ENCODE measurements around the gene TMEM201. TPM values are rescaled to one million over a fixed set of nuclear protein-coding genes. Genes with fewer than 3 reads are reported as not detected.

Gene TMEM201
- total RNA-seq, 1 experiment from 2014 or later: 30.4 TPM

DNA sequence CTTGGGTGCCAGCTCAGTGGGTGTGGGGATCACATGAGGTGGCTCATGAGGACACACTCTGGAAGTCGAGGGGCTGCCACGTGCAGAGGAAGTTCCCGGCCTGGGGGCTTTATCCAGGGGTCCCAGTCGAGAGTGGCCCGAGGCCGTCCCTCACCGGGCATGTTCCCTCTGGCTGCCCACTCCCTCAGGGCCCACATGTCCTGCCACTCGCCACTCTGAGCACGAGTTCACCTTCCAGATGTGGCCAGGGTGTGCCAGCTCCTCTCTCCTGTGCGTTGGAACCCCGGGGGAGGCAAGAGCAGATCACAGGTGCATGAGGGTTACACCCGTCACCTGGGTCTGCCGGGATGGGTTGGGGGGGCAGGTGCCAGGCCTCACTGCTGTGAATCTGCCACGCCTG lies 14.6 kb downstream of the TMEM201 start:
- TF ChIP-seq CBFB (CRISPR knock-in tag; IDR thresholded peaks at IDR 0.05; ENCODE audit: low read depth): no peak
- ATAC-seq (no peak), DNase-seq (ENCODE audit: low spot score) (no peak)
- peaks cover 11% of the 10 kb centered on the region for H3K36me3 Mint-ChIP-seq
- ChIA-PET CTCF (interaction anchor here (2.0 kb wide), 1 partner anchor 12 kb away, joined by 5 read pairs; no protein-coding TSS in a partner anchor), POLR2A (no interaction called here)
- H3K27me3 Mint-ChIP-seq (ENCODE audit: low read depth): no peaks in the 10 kb centered on the region
- H3K9me3 Mint-ChIP-seq: no peaks in the 10 kb centered on the region
- no peaks in the 10 kb centered on the region for H3K4me1 Mint-ChIP-seq
- H3K4me3 Mint-ChIP-seq: no peak overlapping the region
- H3K27ac Mint-ChIP-seq: no peak overlapping the region

DNA sequence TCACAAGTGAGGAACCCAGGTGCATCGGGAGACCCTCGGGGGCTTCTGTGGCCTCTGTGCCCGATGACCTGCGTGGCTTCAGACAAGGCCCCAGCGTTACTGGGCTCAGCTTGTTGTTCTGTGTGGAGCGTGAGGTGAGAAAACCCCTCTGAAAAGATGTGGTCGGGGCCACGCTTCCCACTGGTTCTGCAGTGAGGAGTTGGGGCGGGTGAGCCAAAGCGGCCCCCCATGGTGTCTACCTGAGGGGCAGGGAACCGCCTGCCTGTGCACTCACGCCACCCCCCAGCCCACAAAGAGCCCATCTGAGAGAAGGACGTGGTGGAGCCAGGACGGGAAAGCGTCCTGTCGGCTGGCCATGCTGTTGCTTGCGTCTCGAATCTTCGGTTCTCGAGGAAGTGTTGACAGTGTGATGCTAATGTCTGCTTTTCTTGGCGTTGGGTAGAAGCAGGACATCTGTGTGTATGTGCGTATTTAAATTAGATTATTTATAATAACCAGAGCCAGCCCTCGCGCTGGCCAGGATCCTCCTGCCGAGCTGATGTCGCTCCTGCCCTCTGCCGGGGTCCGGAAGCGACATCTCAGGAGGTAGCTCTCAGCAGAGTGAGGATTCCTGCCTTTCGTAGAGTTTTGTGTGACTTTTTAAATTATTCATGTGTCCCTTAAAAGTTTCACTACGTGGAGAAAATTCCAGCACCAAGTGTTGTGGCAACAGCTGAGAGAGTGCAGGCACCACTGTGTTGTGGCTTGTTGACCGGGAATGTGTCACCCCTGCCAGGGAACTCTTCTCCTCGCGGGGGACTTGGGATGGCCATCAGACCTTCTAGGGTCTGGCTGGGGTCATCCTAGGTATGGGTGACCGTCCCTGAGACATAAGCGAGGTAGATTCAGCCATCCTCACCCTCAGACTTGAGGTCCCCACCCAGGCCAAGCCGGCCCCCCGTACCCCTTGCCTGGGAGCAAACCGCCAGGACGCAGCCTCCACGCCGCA lies 15.3 kb downstream of the TMEM201 start:
- Mint-ChIP-seq H3K36me3 (peaks cover 13% of the 10 kb centered on the region), H3K27me3 (ENCODE audit: low read depth) (no peaks in the 10 kb centered on the region), H3K27ac (peak overlapping the region; percentile 68), H3K4me1 (no peaks in the 10 kb centered on the region), H3K4me3 (no peak overlapping the region), H3K9me3 (no peaks in the 10 kb centered on the region)
- POLR2A ChIA-PET: interaction anchor here (0.6 kb wide), 1 partner anchor 29 kb away, joined by 3 read pairs; no protein-coding TSS in a partner anchor
- ATAC-seq (no peak), DNase-seq (ENCODE audit: low spot score) (no peak)
- CTCF ChIA-PET: interaction anchor here (2.0 kb wide), 1 partner anchor 12 kb away, joined by 5 read pairs; no protein-coding TSS in a partner anchor
- no peak for TF ChIP-seq ZNF416 (CRISPR knock-in tag; IDR thresholded peaks at IDR 0.05)
- no peak for TF ChIP-seq ZNF396 (CRISPR knock-in tag; IDR thresholded peaks at IDR 0.05; ENCODE audit: borderline replicate concordance)
- TF ChIP-seq TEAD4 (CRISPR knock-in tag; IDR thresholded peaks at IDR 0.05): no peak
- TF ChIP-seq, protein P1, sequence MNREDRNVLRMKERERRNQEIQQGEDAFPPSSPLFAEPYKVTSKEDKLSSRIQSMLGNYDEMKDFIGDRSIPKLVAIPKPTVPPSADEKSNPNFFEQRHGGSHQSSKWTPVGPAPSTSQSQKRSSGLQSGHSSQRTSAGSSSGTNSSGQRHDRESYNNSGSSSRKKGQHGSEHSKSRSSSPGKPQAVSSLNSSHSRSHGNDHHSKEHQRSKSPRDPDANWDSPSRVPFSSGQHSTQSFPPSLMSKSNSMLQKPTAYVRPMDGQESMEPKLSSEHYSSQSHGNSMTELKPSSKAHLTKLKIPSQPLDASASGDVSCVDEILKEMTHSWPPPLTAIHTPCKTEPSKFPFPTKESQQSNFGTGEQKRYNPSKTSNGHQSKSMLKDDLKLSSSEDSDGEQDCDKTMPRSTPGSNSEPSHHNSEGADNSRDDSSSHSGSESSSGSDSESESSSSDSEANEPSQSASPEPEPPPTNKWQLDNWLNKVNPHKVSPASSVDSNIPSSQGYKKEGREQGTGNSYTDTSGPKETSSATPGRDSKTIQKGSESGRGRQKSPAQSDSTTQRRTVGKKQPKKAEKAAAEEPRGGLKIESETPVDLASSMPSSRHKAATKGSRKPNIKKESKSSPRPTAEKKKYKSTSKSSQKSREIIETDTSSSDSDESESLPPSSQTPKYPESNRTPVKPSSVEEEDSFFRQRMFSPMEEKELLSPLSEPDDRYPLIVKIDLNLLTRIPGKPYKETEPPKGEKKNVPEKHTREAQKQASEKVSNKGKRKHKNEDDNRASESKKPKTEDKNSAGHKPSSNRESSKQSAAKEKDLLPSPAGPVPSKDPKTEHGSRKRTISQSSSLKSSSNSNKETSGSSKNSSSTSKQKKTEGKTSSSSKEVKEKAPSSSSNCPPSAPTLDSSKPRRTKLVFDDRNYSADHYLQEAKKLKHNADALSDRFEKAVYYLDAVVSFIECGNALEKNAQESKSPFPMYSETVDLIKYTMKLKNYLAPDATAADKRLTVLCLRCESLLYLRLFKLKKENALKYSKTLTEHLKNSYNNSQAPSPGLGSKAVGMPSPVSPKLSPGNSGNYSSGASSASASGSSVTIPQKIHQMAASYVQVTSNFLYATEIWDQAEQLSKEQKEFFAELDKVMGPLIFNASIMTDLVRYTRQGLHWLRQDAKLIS (CRISPR knock-in tag; IDR thresholded peaks at IDR 0.05; ENCODE audit: borderline replicate concordance): no peak
- TF ChIP-seq FOXK1 (CRISPR knock-in tag; IDR thresholded peaks at IDR 0.05): no peak

DNA sequence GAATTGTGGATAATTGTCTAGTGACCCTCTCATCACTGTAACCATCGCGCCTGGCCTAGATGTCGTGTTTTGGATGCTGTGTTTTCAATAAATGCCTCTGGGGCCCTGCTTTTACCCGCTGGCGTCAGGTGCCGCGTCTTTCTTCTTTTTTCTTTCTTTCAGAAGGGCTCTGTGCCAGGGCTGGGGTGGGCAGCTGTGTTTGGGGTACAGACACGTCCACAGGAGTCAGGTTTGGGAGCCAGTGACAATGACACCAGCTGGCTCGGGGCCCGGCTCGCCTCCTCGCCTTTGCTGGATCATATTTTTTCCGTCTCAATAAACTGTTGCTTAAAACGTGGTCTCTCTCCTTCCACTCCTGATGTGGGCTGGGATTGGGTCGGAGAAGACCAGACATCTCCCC lies 16.1 kb downstream of the TMEM201 start:
- no peak for DNase-seq (ENCODE audit: low spot score)
- Mint-ChIP-seq H3K4me3 (no peak overlapping the region), H3K27ac (peak overlapping the region; percentile 38; the same call in 1 of the 2 replicates), H3K4me1 (no peaks in the 10 kb centered on the region), H3K27me3 (ENCODE audit: low read depth) (no peaks in the 10 kb centered on the region), H3K9me3 (no peaks in the 10 kb centered on the region), H3K36me3 (peaks cover 12% of the 10 kb centered on the region; the same call in 1 of the 2 replicates)
- no peak for ATAC-seq
- ChIA-PET POLR2A (interaction anchor here (0.6 kb wide), 1 partner anchor 30 kb away, joined by 3 read pairs; no protein-coding TSS in a partner anchor), CTCF (interaction anchor here (1.9 kb wide), 1 partner anchor 11 kb away, joined by 12 read pairs; no protein-coding TSS in a partner anchor)
- TF ChIP-seq MYBL2 (CRISPR knock-in tag; IDR thresholded peaks at IDR 0.05) (no peak), ZNF232 (CRISPR knock-in tag; IDR thresholded peaks at IDR 0.05) (no peak), ZNF416 (CRISPR knock-in tag; IDR thresholded peaks at IDR 0.05) (no peak), ZBTB21 (CRISPR knock-in tag; IDR thresholded peaks at IDR 0.05; ENCODE audit: borderline replicate concordance) (no peak), KAT7 (CRISPR knock-in tag; IDR thresholded peaks at IDR 0.05; ENCODE audit: borderline replicate concordance) (no peak), NR1H2 (CRISPR knock-in tag; IDR thresholded peaks at IDR 0.05) (no peak)
- TF ChIP-seq, protein P2, sequence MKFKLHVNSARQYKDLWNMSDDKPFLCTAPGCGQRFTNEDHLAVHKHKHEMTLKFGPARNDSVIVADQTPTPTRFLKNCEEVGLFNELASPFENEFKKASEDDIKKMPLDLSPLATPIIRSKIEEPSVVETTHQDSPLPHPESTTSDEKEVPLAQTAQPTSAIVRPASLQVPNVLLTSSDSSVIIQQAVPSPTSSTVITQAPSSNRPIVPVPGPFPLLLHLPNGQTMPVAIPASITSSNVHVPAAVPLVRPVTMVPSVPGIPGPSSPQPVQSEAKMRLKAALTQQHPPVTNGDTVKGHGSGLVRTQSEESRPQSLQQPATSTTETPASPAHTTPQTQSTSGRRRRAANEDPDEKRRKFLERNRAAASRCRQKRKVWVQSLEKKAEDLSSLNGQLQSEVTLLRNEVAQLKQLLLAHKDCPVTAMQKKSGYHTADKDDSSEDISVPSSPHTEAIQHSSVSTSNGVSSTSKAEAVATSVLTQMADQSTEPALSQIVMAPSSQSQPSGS (CRISPR knock-in tag; IDR thresholded peaks at IDR 0.05; ENCODE audit: borderline replicate concordance, low read depth): no peak
- TF ChIP-seq, protein P3, sequence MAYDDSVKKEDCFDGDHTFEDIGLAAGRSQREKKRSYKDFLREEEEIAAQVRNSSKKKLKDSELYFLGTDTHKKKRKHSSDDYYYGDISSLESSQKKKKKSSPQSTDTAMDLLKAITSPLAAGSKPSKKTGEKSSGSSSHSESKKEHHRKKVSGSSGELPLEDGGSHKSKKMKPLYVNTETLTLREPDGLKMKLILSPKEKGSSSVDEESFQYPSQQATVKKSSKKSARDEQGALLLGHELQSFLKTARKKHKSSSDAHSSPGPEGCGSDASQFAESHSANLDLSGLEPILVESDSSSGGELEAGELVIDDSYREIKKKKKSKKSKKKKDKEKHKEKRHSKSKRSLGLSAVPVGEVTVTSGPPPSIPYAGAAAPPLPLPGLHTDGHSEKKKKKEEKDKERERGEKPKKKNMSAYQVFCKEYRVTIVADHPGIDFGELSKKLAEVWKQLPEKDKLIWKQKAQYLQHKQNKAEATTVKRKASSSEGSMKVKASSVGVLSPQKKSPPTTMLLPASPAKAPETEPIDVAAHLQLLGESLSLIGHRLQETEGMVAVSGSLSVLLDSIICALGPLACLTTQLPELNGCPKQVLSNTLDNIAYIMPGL (CRISPR knock-in tag; IDR thresholded peaks at IDR 0.05): no peak
- TF ChIP-seq, protein P4, sequence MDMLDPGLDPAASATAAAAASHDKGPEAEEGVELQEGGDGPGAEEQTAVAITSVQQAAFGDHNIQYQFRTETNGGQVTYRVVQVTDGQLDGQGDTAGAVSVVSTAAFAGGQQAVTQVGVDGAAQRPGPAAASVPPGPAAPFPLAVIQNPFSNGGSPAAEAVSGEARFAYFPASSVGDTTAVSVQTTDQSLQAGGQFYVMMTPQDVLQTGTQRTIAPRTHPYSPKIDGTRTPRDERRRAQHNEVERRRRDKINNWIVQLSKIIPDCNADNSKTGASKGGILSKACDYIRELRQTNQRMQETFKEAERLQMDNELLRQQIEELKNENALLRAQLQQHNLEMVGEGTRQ (CRISPR knock-in tag; IDR thresholded peaks at IDR 0.05): no peak
- TF ChIP-seq, protein P5, sequence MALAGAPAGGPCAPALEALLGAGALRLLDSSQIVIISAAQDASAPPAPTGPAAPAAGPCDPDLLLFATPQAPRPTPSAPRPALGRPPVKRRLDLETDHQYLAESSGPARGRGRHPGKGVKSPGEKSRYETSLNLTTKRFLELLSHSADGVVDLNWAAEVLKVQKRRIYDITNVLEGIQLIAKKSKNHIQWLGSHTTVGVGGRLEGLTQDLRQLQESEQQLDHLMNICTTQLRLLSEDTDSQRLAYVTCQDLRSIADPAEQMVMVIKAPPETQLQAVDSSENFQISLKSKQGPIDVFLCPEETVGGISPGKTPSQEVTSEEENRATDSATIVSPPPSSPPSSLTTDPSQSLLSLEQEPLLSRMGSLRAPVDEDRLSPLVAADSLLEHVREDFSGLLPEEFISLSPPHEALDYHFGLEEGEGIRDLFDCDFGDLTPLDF (CRISPR knock-in tag; IDR thresholded peaks at IDR 0.05): no peak
- TF ChIP-seq, protein P6, sequence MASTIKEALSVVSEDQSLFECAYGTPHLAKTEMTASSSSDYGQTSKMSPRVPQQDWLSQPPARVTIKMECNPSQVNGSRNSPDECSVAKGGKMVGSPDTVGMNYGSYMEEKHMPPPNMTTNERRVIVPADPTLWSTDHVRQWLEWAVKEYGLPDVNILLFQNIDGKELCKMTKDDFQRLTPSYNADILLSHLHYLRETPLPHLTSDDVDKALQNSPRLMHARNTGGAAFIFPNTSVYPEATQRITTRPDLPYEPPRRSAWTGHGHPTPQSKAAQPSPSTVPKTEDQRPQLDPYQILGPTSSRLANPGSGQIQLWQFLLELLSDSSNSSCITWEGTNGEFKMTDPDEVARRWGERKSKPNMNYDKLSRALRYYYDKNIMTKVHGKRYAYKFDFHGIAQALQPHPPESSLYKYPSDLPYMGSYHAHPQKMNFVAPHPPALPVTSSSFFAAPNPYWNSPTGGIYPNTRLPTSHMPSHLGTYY (CRISPR knock-in tag; IDR thresholded peaks at IDR 0.05): no peak
- TF ChIP-seq, protein P7, sequence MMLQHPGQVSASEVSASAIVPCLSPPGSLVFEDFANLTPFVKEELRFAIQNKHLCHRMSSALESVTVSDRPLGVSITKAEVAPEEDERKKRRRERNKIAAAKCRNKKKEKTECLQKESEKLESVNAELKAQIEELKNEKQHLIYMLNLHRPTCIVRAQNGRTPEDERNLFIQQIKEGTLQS (CRISPR knock-in tag; conservative IDR thresholded peaks at IDR 0.05): no peak

Measured in WTC11 (cell line).